ENCODE results near the gene ERF. TPM values are rescaled to one million over a fixed set of nuclear protein-coding genes. Genes with fewer than 3 reads are reported as not detected.
A peak's percentile ranks its signal among the peaks of the same experiment; 100 is the strongest.

The ERF gene
- total RNA-seq, 1 donor from 2014 or later = 75.3 TPM

DNA sequence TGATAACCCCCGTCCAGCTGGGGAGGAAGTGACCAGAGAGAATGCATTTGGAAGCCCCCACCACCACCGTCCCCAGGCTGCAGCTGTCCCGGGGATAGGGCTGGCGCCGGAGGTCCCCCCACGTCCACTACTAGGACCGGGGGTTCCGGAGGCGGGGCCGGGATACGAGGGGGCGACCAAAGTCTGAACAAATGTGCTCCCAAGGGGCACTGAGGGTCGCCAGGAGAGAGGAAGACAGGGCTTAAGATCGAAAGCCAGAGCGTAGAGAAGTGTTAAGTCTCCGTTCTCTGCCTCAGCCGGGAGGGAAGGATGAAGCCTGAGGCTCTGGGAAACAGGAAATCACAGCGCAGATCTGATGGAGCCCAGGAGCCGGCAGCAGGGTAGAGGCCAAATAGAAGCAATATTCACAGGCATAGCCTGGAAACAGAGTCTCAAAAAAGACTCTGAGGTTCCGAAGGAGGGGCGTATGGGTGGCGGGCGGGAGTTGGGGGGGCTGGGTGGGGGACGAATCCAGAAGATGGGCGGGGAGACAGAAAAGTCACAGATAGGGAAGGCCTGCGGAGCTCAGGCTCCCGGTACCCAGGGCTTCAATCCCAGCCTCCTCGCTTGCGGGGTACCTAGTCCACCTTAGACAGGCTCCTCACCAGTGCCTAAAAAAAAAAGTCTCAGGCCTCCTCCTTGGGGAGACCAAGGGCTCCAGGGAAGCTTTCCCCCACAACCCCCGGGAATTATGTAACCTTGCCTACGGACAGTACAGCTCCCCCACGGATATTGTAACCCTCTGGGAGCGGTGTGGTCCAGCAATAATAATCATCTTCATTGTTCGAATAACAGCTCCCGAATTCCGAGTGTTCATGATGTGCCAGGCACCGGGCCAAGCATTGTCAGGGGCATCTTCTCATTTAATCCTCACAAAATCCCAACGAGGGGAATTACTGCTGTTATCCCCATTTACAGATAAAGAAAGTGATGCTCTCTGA, 1.1 kb upstream of the ERF start:
- Mint-ChIP-seq H3K27me3 (ENCODE audit: unreplicated experiment) (no peaks in the 10 kb centered on the region), H3K27ac (ENCODE audit: unreplicated experiment) (peak overlapping the region; percentile 96), H3K4me3 (ENCODE audit: unreplicated experiment) (peak overlapping the region; percentile 78), H3K36me3 (ENCODE audit: unreplicated experiment) (no peaks in the 10 kb centered on the region), H3K4me1 (ENCODE audit: unreplicated experiment) (peaks cover 33% of the 10 kb centered on the region), H3K9me3 (ENCODE audit: unreplicated experiment) (no peaks in the 10 kb centered on the region)
- no peak for DNase-seq (ENCODE audit: extremely low spot score, unreplicated experiment)
- TF ChIP-seq, protein P1, sequence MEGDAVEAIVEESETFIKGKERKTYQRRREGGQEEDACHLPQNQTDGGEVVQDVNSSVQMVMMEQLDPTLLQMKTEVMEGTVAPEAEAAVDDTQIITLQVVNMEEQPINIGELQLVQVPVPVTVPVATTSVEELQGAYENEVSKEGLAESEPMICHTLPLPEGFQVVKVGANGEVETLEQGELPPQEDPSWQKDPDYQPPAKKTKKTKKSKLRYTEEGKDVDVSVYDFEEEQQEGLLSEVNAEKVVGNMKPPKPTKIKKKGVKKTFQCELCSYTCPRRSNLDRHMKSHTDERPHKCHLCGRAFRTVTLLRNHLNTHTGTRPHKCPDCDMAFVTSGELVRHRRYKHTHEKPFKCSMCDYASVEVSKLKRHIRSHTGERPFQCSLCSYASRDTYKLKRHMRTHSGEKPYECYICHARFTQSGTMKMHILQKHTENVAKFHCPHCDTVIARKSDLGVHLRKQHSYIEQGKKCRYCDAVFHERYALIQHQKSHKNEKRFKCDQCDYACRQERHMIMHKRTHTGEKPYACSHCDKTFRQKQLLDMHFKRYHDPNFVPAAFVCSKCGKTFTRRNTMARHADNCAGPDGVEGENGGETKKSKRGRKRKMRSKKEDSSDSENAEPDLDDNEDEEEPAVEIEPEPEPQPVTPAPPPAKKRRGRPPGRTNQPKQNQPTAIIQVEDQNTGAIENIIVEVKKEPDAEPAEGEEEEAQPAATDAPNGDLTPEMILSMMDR (IDR thresholded peaks at IDR 0.05) = no peak

DNA sequence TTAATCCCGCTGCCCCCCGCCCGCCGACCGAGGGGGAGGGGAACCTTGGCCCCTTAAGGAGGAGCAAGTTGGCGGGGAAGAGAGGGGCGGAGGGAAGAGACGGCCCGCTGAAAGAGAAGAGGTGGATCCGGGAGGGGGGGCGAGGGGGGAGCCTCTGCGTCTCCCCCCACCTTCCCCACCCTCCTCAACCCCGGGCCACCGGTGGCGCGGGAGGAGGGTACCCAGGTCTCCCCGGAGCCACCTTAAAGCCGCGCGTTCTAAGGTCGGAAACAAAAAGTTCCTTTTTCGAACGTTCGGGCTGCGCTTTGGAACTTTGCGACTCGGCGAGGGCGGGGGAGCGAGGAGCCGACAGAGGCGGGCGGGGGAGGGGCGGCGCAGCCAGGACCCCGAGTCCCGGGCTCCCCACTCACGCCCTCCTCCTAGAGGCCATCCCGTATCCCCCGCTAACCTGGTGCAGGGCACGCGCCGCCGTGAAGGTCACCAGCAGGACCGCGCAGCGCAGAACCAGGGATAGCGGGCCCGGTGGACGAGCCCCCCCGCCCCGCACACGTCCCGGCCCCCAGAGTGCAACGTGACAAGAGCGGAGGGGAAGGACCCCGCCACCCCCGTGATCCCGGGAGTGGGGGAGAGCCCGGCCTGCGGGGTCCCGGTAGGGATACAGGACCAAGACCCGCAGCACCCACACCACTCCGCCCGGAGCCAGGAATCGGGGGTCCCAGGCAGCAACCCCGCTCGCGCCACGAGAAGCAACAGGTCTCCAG, 659 bp downstream of the ERF start:
- Mint-ChIP-seq H3K4me1 (ENCODE audit: unreplicated experiment) (peaks cover 44% of the 10 kb centered on the region), H3K36me3 (ENCODE audit: unreplicated experiment) (no peaks in the 10 kb centered on the region), H3K4me3 (ENCODE audit: unreplicated experiment) (peak overlapping the region; percentile 72), H3K9me3 (ENCODE audit: unreplicated experiment) (no peaks in the 10 kb centered on the region), H3K27ac (ENCODE audit: unreplicated experiment) (peak overlapping the region; percentile 27), H3K27me3 (ENCODE audit: unreplicated experiment) (no peaks in the 10 kb centered on the region)
- no peak for DNase-seq (ENCODE audit: extremely low spot score, unreplicated experiment)
- TF ChIP-seq, protein P1 (IDR thresholded peaks at IDR 0.05) = no peak

DNA sequence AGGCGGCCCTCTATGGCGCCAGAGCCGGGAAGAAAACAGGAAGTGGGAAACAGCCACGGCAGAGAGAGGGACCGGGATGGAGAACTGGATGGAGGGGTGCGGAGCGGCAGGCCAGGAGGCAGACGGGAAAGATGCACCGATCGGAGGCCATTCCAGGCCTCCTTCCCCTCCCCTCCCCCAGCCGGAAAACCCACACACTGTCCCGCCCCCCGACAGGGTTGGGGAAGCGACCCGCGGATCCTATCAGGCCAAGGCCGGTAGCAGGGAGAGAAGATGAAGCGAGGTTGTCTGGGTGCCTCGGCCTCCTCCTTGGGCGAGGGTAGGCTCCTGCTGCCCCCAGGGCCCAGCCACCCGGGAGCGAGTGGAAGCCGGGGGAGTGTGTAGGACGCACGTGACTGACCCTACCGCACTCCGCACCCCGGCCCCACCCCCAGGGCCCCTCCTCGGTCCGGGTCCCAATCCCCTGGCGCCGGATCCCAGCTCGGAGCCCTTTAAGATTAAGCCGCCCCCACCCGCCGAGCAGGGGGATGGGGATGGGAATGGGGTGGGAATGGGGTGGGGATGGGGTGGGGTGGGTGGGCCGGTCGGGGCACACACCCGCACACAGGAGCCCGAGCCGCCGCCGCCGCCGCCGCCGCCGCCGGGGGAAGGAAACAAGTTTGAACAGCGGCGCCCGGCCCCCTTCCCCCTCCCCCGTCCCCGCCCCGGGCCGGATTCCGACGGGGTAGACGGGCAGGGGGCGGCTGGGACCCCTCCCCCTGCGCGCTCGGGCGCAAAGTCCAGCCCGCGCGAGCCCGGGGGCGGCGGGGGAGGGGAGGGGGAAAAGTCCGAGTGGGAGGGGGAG, 1.5 kb downstream of the ERF start:
- TF ChIP-seq, protein P1 (IDR thresholded peaks at IDR 0.05) = no peak
- no peaks in the 10 kb centered on the region for H3K9me3 Mint-ChIP-seq (ENCODE audit: unreplicated experiment)
- H3K4me1 Mint-ChIP-seq (ENCODE audit: unreplicated experiment) = peaks cover 47% of the 10 kb centered on the region
- peak overlapping the region; percentile 93 for H3K27ac Mint-ChIP-seq (ENCODE audit: unreplicated experiment)
- no peaks in the 10 kb centered on the region for H3K27me3 Mint-ChIP-seq (ENCODE audit: unreplicated experiment)
- peak overlapping the region; percentile 94 for H3K4me3 Mint-ChIP-seq (ENCODE audit: unreplicated experiment)
- peaks cover 2% of the 10 kb centered on the region for H3K36me3 Mint-ChIP-seq (ENCODE audit: unreplicated experiment)
- no peak for DNase-seq (ENCODE audit: extremely low spot score, unreplicated experiment)

DNA sequence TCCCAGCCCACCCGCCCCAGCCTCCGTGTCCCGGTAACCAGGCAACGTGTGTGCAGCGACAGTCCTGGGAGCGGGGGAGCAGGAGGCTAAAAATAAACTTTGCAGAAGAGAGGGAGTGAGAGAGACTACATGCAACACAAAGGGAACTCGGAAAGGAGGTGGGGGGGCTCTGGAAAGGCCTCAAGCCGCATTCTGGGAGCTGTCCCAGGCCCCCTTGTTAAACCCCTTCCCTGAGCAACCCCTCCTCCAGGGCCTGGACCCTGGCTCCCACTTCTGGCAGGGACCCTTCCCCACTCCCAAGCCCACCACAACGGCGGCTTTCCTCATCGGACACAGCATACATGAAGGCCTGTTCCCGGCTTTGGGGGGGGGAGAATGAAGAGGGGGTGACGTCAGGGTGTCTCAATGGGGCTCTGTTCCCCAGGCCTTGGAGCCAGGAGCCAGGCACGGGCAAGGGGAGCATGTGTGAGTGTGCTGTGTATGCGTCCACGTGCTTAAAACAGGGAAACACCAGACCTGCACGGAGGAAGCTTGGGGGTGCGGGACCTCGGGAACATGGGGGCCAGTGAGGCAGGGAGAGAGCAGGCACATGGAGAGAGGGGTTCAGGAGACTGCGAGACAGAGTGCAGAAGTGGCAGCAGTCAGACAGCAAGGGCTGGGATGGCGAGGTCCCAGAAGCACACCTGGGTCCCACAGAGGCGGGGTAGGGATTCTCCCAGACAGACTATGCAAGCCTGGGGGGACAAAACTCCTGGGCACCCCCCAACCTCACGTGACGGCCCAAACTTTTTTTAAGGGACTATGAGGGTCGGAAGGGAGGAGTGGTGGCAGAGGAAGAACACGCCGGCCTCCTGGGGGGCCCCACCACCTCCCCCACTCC, 2.3 kb downstream of the ERF start:
- H3K4me3 Mint-ChIP-seq (ENCODE audit: unreplicated experiment) = peak overlapping the region; percentile 94
- H3K27me3 Mint-ChIP-seq (ENCODE audit: unreplicated experiment) = no peaks in the 10 kb centered on the region
- H3K9me3 Mint-ChIP-seq (ENCODE audit: unreplicated experiment) = no peaks in the 10 kb centered on the region
- TF ChIP-seq, protein P1 (IDR thresholded peaks at IDR 0.05) = no peak
- H3K4me1 Mint-ChIP-seq (ENCODE audit: unreplicated experiment) = peaks cover 47% of the 10 kb centered on the region
- H3K36me3 Mint-ChIP-seq (ENCODE audit: unreplicated experiment) = peaks cover 2% of the 10 kb centered on the region
- peak overlapping the region; percentile 93 for H3K27ac Mint-ChIP-seq (ENCODE audit: unreplicated experiment)
- DNase-seq (ENCODE audit: extremely low spot score, unreplicated experiment) = no peak

Data from osteocyte (in vitro differentiated cells).